ENCODE results near the gene TEKT1.

GRCh38 chr17:6786618-6787017, 44.9 kb downstream of the TEKT1 start:
- TF ChIP-seq, protein P1, sequence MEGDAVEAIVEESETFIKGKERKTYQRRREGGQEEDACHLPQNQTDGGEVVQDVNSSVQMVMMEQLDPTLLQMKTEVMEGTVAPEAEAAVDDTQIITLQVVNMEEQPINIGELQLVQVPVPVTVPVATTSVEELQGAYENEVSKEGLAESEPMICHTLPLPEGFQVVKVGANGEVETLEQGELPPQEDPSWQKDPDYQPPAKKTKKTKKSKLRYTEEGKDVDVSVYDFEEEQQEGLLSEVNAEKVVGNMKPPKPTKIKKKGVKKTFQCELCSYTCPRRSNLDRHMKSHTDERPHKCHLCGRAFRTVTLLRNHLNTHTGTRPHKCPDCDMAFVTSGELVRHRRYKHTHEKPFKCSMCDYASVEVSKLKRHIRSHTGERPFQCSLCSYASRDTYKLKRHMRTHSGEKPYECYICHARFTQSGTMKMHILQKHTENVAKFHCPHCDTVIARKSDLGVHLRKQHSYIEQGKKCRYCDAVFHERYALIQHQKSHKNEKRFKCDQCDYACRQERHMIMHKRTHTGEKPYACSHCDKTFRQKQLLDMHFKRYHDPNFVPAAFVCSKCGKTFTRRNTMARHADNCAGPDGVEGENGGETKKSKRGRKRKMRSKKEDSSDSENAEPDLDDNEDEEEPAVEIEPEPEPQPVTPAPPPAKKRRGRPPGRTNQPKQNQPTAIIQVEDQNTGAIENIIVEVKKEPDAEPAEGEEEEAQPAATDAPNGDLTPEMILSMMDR (IDR thresholded peaks at IDR 0.05), result no peak
- TF ChIP-seq POLR2A (IDR thresholded peaks at IDR 0.05), result no peak
